Activated CD8-positive, alpha-beta T cell treated with anti-CD3 and anti-CD28 coated beads for 36 hours (primary cell): ENCODE results near the gene FLAD1. TPM values are rescaled to one million over a fixed set of nuclear protein-coding genes. Genes with fewer than 3 reads are reported as not detected.

Experiments
- ATAC-seq: fragments of 200-7000 bp; cut with Tn5 transposase; one replicate; pipeline ENCODE4 v1.10.0; 2021; ENCODE audit warnings: mild to moderate bottlenecking, moderate library complexity
- CTCF ChIA-PET: fragments of 350-600 bp; sonication (Branson Sonifier 250); formaldehyde crosslinking; loops from one replicate; lab custom pipeline; 2021; ENCODE audit warnings: antibody characterized with exemption; lab: Charles Lee
- POLR2A ChIA-PET: fragments of 350-600 bp; sonication (Branson Sonifier 250); formaldehyde crosslinking; loops from one replicate; lab custom pipeline; 2021; ENCODE audit warnings: antibody characterized with exemption; lab: Charles Lee
- DNase-seq: peaks from one replicate; pipeline ENCODE4 v3.0.0-alpha.2; 2020
- H3K27ac Mint-ChIP-seq: one replicate; pipeline ENCODE4 v1.8.0; 2021; ENCODE audit warnings: mild to moderate bottlenecking, mixed read lengths
- H3K27me3 Mint-ChIP-seq: one replicate; pipeline ENCODE4 v1.8.0; 2021; ENCODE audit warnings: mixed read lengths
- H3K36me3 Mint-ChIP-seq: one replicate; pipeline ENCODE4 v1.8.0; 2021; ENCODE audit warnings: low read depth, mixed read lengths
- H3K4me1 Mint-ChIP-seq: one replicate; pipeline ENCODE4 v1.8.0; 2021; ENCODE audit warnings: low read depth, mixed read lengths
- H3K4me3 Mint-ChIP-seq: one replicate; pipeline ENCODE4 v1.8.0; 2021; ENCODE audit warnings: mild to moderate bottlenecking, moderate library complexity, mixed read lengths
- H3K9me3 Mint-ChIP-seq: one replicate; pipeline ENCODE4 v1.8.0; 2021; ENCODE audit warnings: mixed read lengths
- intact Hi-C: fragments of 100-400 bp; cut with micrococcal nuclease; formaldehyde crosslinking; loops from one replicate; pipeline ENCODE4 v1.10.0; 2022
- total RNA-seq, 2 experiments: library from RNA; stranded (reverse); gene quantifications; one replicate each; pipeline ENCODE4 v1.2.3, GENCODE V29; 2021
- TF ChIP-seq, protein P1 (sequence below): fragments of 200-600 bp; IDR thresholded peaks from one replicate; pipeline ENCODE4 v1.8.0; 2022; ENCODE audit warnings: antibody characterized with exemption, mild to moderate bottlenecking

The FLAD1 gene
- total RNA-seq, 2 experiments from 2014 or later, result 31.5 to 32.9 TPM

DNA sequence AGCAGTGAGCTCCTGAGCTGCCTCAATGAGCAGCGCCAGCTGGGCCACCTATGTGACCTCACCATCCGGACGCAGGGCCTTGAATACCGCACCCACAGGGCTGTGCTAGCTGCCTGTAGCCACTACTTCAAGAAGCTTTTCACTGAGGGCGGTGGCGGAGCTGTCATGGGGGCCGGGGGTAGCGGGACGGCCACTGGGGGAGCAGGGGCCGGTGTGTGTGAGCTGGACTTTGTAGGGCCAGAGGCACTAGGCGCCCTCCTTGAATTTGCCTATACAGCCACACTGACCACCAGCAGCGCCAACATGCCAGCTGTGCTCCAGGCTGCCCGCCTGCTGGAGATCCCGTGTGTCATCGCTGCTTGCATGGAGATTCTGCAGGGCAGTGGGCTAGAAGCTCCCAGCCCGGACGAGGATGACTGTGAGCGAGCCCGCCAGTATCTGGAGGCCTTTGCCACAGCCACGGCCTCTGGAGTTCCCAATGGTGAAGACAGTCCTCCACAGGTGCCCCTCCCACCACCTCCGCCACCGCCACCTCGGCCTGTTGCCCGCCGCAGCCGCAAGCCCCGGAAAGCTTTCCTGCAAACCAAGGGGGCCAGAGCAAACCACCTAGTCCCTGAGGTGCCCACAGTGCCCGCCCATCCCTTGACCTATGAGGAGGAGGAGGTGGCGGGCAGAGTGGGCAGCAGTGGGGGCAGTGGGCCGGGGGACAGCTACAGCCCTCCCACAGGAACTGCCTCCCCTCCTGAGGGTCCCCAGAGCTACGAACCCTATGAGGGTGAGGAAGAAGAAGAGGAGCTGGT is 31.8 kb downstream of the FLAD1 start:
- ATAC-seq, result no peak
- Mint-ChIP-seq H3K9me3 (no peaks in the 10 kb centered on the region), H3K27me3 (peaks cover 2% of the 10 kb centered on the region), H3K4me3 (no peak overlapping the region), H3K4me1 (peaks cover 69% of the 10 kb centered on the region), H3K27ac (no peak overlapping the region), H3K36me3 (peaks cover 8% of the 10 kb centered on the region)
- CTCF ChIA-PET, result interaction anchor here (1.2 to 7.6 kb wide), 8 partner anchors 15 to 70 kb away, joined by 4 to 77 read pairs (median 31); partner anchors contain the start of genes ADAM15, FLAD1, LENEP and PBXIP1
- POLR2A ChIA-PET, result interaction anchor here (0.7 to 4.3 kb wide), 6 partner anchors 7 to 59 kb away, joined by 3 to 29 read pairs (median 8); partner anchors contain the start of genes CKS1B, FLAD1 and PBXIP1
- DNase-seq, result no peak
- intact Hi-C loops, result loop anchor here (5.0 kb wide), 1 partner anchor 43 kb away; the partner anchor contains the start of genes CKS1B and SHC1
- TF ChIP-seq, protein P1, sequence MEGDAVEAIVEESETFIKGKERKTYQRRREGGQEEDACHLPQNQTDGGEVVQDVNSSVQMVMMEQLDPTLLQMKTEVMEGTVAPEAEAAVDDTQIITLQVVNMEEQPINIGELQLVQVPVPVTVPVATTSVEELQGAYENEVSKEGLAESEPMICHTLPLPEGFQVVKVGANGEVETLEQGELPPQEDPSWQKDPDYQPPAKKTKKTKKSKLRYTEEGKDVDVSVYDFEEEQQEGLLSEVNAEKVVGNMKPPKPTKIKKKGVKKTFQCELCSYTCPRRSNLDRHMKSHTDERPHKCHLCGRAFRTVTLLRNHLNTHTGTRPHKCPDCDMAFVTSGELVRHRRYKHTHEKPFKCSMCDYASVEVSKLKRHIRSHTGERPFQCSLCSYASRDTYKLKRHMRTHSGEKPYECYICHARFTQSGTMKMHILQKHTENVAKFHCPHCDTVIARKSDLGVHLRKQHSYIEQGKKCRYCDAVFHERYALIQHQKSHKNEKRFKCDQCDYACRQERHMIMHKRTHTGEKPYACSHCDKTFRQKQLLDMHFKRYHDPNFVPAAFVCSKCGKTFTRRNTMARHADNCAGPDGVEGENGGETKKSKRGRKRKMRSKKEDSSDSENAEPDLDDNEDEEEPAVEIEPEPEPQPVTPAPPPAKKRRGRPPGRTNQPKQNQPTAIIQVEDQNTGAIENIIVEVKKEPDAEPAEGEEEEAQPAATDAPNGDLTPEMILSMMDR, result no peak

DNA sequence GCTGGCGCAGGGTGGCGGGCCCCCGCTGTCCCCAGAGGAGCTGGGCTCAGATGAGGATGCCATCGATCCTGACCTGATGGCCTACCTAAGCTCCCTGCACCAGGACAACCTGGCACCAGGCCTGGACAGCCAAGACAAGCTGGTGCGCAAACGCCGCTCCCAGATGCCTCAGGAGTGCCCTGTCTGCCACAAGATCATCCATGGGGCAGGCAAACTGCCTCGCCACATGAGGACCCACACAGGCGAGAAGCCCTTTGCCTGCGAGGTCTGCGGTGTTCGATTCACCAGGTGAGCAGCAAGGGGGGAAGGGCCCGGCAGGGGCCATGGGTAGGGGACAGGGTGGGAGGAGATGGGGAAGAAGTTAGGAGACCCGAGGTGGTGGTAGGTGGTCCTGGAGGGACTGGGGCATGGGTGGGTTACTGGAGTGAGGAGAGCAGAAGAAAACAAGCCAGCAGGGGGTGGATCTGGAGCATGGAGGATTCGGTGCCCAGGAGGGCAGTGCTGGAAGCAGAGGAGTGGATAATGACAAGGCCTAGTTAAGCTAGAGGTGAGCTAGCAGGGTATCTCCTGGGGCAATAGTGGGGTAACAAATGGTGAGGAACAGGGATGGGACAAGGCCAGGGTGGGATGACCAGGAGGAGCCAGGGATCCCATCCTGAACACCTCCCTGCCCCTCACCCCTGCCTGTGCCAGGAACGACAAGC is 32.5 kb downstream of the FLAD1 start:
- Mint-ChIP-seq H3K27me3 (peaks cover 2% of the 10 kb centered on the region), H3K4me3 (no peak overlapping the region), H3K27ac (no peak overlapping the region), H3K9me3 (no peaks in the 10 kb centered on the region), H3K36me3 (peaks cover 8% of the 10 kb centered on the region), H3K4me1 (peaks cover 62% of the 10 kb centered on the region)
- no peak for ATAC-seq
- DNase-seq, result no peak
- intact Hi-C loops, result loop anchor here (5.0 kb wide), 1 partner anchor 43 kb away; the partner anchor contains the start of genes CKS1B and SHC1
- POLR2A ChIA-PET, result interaction anchor here (1.0 to 4.3 kb wide), 7 partner anchors 8 to 60 kb away, joined by 3 to 29 read pairs (median 10); partner anchors contain the start of genes CKS1B, FLAD1 and PBXIP1
- CTCF ChIA-PET, result interaction anchor here (0.9 to 7.6 kb wide), 14 partner anchors 8 to 76 kb away, joined by 3 to 77 read pairs (median 14); partner anchors contain the start of genes ADAM15, FLAD1, LENEP and PBXIP1
- TF ChIP-seq, protein P1, result no peak

DNA sequence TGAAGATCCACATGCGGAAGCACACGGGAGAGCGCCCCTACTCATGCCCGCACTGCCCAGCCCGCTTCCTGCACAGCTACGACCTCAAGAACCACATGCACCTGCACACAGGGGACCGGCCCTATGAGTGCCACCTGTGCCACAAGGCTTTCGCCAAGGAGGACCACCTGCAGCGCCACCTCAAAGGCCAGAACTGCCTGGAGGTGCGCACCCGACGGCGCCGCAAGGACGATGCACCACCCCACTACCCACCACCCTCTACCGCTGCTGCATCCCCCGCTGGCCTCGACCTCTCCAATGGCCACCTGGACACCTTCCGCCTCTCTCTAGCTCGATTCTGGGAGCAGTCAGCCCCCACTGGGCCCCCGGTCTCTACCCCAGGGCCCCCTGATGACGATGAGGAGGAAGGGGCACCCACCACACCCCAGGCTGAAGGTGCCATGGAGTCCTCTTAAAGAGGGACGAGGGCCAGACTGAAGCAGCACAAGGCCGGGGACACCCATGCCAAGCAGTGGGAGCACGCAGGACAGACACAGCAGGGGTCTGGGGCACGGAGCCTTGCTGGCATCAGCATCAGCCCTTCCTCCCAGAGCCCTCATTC is 33.2 kb downstream of the FLAD1 start:
- Mint-ChIP-seq H3K9me3 (no peaks in the 10 kb centered on the region), H3K27ac (no peak overlapping the region), H3K4me1 (peaks cover 55% of the 10 kb centered on the region), H3K4me3 (no peak overlapping the region), H3K27me3 (peaks cover 2% of the 10 kb centered on the region), H3K36me3 (peaks cover 8% of the 10 kb centered on the region)
- intact Hi-C loops, result loop anchor here (5.0 kb wide), 1 partner anchor 44 kb away; the partner anchor contains the start of genes CKS1B and SHC1
- DNase-seq, result no peak
- CTCF ChIA-PET, result interaction anchor here (0.9 to 7.6 kb wide), 19 partner anchors 8 to 75 kb away, joined by 3 to 77 read pairs (median 8); partner anchors contain the start of genes ADAM15, FLAD1, LENEP and PBXIP1
- no peak for ATAC-seq
- POLR2A ChIA-PET, result interaction anchor here (1.0 to 4.3 kb wide), 7 partner anchors 9 to 55 kb away, joined by 3 to 29 read pairs (median 10); partner anchors contain the start of genes CKS1B, FLAD1 and PYGO2
- TF ChIP-seq, protein P1, result no peak

DNA sequence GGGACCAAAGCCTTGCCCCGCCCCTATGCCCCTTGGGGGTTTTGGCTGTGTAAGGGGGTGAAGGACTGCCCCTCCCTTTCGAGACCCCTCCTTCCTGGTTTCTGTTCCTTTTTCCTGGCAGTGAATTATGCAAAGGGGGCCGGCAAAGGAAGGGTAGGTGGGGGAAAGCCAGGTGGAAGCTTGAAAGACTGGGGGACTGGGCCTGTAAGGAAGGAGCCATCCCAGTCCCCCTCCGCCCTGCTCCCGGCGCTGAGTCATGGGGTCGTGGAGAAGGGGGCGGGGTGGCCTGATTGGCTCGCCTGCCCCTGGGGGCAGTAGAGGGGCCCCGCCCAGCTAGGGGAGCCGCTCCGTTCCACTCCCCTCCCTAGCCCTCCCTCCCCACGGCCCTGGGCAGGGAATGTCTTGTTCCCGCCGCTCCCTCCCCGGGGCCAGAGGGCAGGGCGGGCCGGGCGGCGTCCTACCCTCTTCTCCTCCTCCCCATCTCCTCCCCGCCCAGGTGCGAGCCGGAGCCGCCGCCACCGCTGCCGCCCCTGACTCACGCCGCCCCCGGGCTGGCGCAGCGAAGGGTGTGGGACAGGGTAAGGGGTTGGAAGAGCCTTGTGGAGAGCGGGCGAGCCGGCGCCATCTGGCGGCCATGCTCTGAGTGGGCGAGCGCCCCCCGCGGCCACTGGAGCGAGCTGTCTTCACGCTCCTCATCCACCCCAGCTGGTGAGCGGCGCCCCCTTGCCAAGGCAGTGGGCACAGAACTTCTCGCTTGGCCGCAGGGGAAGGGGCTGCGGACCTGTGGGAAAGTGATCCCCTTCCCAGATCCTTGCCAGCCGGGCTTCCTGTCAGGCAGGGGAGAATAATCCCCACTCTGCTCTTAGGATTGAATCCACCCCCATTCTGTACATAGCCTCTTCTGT is 34.1 kb downstream of the FLAD1 start:
- H3K4me3 Mint-ChIP-seq, result peak overlapping the region; percentile 51
- CTCF ChIA-PET, result interaction anchor here (0.5 to 7.6 kb wide), 45 partner anchors 9 to 134 kb away, joined by 3 to 77 read pairs (median 6); partner anchors contain the start of genes ADAM15, FLAD1, LENEP and PBXIP1
- peaks cover 51% of the 10 kb centered on the region for H3K4me1 Mint-ChIP-seq
- intact Hi-C loops, result loop anchor here (5.0 kb wide), 1 partner anchor 45 kb away; the partner anchor contains the start of genes CKS1B and SHC1
- POLR2A ChIA-PET, result interaction anchor here (1.0 to 4.3 kb wide), 12 partner anchors 10 to 62 kb away, joined by 3 to 29 read pairs (median 5); partner anchors contain the start of genes ADAM15, CKS1B, FLAD1 and PYGO2
- DNase-seq (peak; percentile 94), ATAC-seq (peak; percentile 93)
- TF ChIP-seq, protein P1, result peak; percentile 97
- peaks cover 4% of the 10 kb centered on the region for H3K27me3 Mint-ChIP-seq
- H3K36me3 Mint-ChIP-seq, result peaks cover 8% of the 10 kb centered on the region
- H3K27ac Mint-ChIP-seq, result peak overlapping the region; percentile 60
- no peaks in the 10 kb centered on the region for H3K9me3 Mint-ChIP-seq
